A549 (cell line): Measurements from ENCODE around the gene ADPGK. TPM values are rescaled to one million over a fixed set of nuclear protein-coding genes. Genes with fewer than 3 reads are reported as not detected.

Experiments used
- ATAC-seq, 2 experiments: fragments of 200-7000 bp in 1 of 2; fragments of >200 bp in 1 of 2; cut with Nextera tagmentation in 1 of 2; cut with Tn5 transposase in 1 of 2; 3 replicates each; pipeline versions ENCODE4 v1.8.0 to v1.9.1; 2018 to 2020; ENCODE audit warnings: mild to moderate bottlenecking in 1 of 2, moderate library complexity in 1 of 2
- CTCF ChIA-PET: fragments of 300-600 bp; sonication (Branson Sonifier 250); formaldehyde crosslinking; extraction: SDS; loops from one replicate; lab custom pipeline; 2021; ENCODE audit warnings: antibody characterized with exemption, inconsistent platforms; lab: Yijun Ruan, JAX
- POLR2A ChIA-PET: fragments of 350-600 bp; formaldehyde crosslinking; extraction: SDS; loops from one replicate; lab custom pipeline; 2021; ENCODE audit warnings: antibody characterized with exemption, inconsistent platforms; lab: Yijun Ruan, JAX
- DNase-seq, 2 experiments: peaks; one replicate each; pipeline versions ENCODE4 v3.0.0 to v3.0.0-alpha.2; 2011 to 2016; ENCODE audit warnings: low read depth in 1 of 2, low spot score in 1 of 2
- FAIRE-seq: peaks from 2 replicates; lab custom pipeline; 2011; peaks lifted over from hg19 to GRCh38; lab: Jason Lieb, UNC
- H3K27ac ChIP-seq, 2 experiments: fragments of >200 bp; sonication (Bioruptor Twin); formaldehyde crosslinking; 3 replicates each; pipeline ENCODE4 v1.5.1; 2016 to 2017
- H3K4me1 ChIP-seq: fragments of >200 bp; sonication (Bioruptor Twin); formaldehyde crosslinking; 3 replicates; pipeline ENCODE4 v1.6.1; 2016
- H3K4me2 ChIP-seq: fragments of >200 bp; sonication (Bioruptor Twin); formaldehyde crosslinking; 3 replicates; pipeline ENCODE4 v1.6.1; 2016
- H3K4me3 ChIP-seq: fragments of >200 bp; sonication (Bioruptor Twin); formaldehyde crosslinking; 3 replicates; pipeline ENCODE4 v1.5.1; 2016
- H3K9me3 ChIP-seq: fragments of >200 bp; sonication (Bioruptor Twin); formaldehyde crosslinking; 3 replicates; pipeline ENCODE4 v1.6.1; 2016
- CBX2 ChIP-seq: fragments of 200-600 bp; sonication (generic); IDR thresholded peaks from 2 replicates; pipeline ENCODE4 v1.6.1; 2016; ENCODE audit warnings: low read depth, mild to moderate bottlenecking, borderline replicate concordance
- CEBPB ChIP-seq, 2 experiments: fragments of >200 bp in 1 of 2; sonication (Bioruptor Twin) in 1 of 2; formaldehyde crosslinking in 1 of 2; IDR thresholded peaks; 2 replicates each; pipeline ENCODE4 v1.6.1; 2012 to 2016
- CHD2 ChIP-seq: fragments of 150-350 bp; IDR thresholded peaks from 2 replicates; pipeline ENCODE4 v1.6.1; 2014; ENCODE audit warnings: low read length; ENCODE audit not compliant: partially characterized antibody
- FOSB ChIP-seq: fragments of 250-450 bp; sonication (Bioruptor Pico); IDR thresholded peaks from 2 replicates; pipeline ENCODE4 v1.5.0; 2020; ENCODE audit warnings: mild to moderate bottlenecking, moderate library complexity
- FOSL2 ChIP-seq, 2 experiments: fragments of 450-650 bp in 1 of 2; fragments of >200 bp in 1 of 2; sonication (Bioruptor Twin) in 1 of 2; formaldehyde crosslinking; IDR thresholded peaks; 2 replicates each; pipeline versions ENCODE4 v1.5.0 to v1.6.1; 2016 to 2020; ENCODE audit warnings: mild to moderate bottlenecking in 1 of 2, moderate library complexity in 1 of 2
- HDAC2 ChIP-seq: fragments of 200-600 bp; sonication (generic); IDR thresholded peaks from 2 replicates; pipeline ENCODE4 v1.6.1; 2016
- HMGXB4 ChIP-seq: fragments of 250-450 bp; sonication (Bioruptor Pico); IDR thresholded peaks from 2 replicates; pipeline ENCODE4 v1.5.0; 2021; ENCODE audit warnings: mild to moderate bottlenecking, moderate library complexity, borderline replicate concordance
- HOXA7 ChIP-seq: fragments of 250-450 bp; sonication (Bioruptor Pico); IDR thresholded peaks from 2 replicates; pipeline ENCODE4 v1.5.0; 2020; ENCODE audit warnings: mild to moderate bottlenecking, moderate library complexity
- HOXB5 ChIP-seq: fragments of 250-450 bp; sonication (Bioruptor Pico); IDR thresholded peaks from 2 replicates; pipeline ENCODE4 v1.5.0; 2020; ENCODE audit warnings: mild to moderate bottlenecking, moderate library complexity
- JUNB ChIP-seq: fragments of >200 bp; sonication (Bioruptor Twin); formaldehyde crosslinking; IDR thresholded peaks from 2 replicates; pipeline ENCODE4 v1.6.1; 2016
- KDM5A ChIP-seq: fragments of 200-600 bp; sonication (generic); IDR thresholded peaks from 2 replicates; pipeline ENCODE4 v1.6.1; 2016; ENCODE audit warnings: antibody characterized with exemption, mild to moderate bottlenecking
- MAFK ChIP-seq: fragments of 450-650 bp; IDR thresholded peaks from 2 replicates; pipeline ENCODE4 v1.6.1; 2014; ENCODE audit not compliant: partially characterized antibody
- NFE2L2 ChIP-seq: fragments of 150-350 bp; conservative IDR thresholded peaks from 2 replicates; pipeline ENCODE4 v1.6.1; 2014; ENCODE audit warnings: low read length
- NPAS2 ChIP-seq: fragments of 250-450 bp; sonication (Bioruptor Pico); IDR thresholded peaks from 2 replicates; pipeline ENCODE4 v1.8.0; 2022; ENCODE audit warnings: mild to moderate bottlenecking, moderate library complexity, borderline replicate concordance
- PBX3 ChIP-seq: IDR thresholded peaks from 2 replicates; pipeline ENCODE4 v1.6.1; 2012
- POLR2A ChIP-seq: IDR thresholded peaks from 2 replicates; pipeline ENCODE4 v1.6.1; 2012; ENCODE audit warnings: mild to moderate bottlenecking, low read length
- RCOR1 ChIP-seq: fragments of 150-350 bp; IDR thresholded peaks from 2 replicates; pipeline ENCODE4 v1.6.1; 2014; ENCODE audit warnings: antibody characterized with exemption, low read length, low read depth
- REST ChIP-seq: fragments of 200-600 bp; sonication (generic); IDR thresholded peaks from 2 replicates; pipeline ENCODE4 v1.6.1; 2016; ENCODE audit warnings: antibody characterized with exemption, mild to moderate bottlenecking, moderate library complexity
- RFX5 ChIP-seq: fragments of 450-650 bp; IDR thresholded peaks from 2 replicates; pipeline ENCODE4 v1.7.1; 2014; ENCODE audit warnings: antibody characterized with exemption, mild to moderate bottlenecking, moderate library complexity
- WGBS: methylation state at CpG from one replicate; pipeline ENCODE4 v1.1.6; 2017; ENCODE audit errors: missing lambda C conversion rate; 5-methylcytosine and 5-hydroxymethylcytosine counted together
- polyA plus RNA-seq, 4 experiments: library from polyadenylated mRNA; depleted of rRNA in 3 of 4; stranded (reverse); fragments of >200 nt; fragmentation: RNase III in 1 of 4; extraction: RNeasy Plus Mini Kit Qiagen cat#74134 plus additional on column Dnase treatment in 1 of 4; gene quantifications; 2 replicates in 3 of 4; 3 replicates in 1 of 4; pipeline ENCODE4 v1.2.3, GENCODE V29; 2011 to 2017

ADPGK gene
- polyA plus RNA-seq, 2 of the 4 experiments (the other 2 are of a cell fraction): 56.6 to 98.3 TPM

- no peak overlapping the region for H3K4me3 ChIP-seq
- no peak overlapping the region for H3K27ac ChIP-seq
- WGBS: 15% methylated on average over 1 of the region's 1 CpG
- TF ChIP-seq RCOR1 (no peak), MAFK (no peak), HOXA7 (CRISPR knock-in tag) (no peak), FOSB (CRISPR knock-in tag) (no peak), RFX5 (no peak), HOXB5 (CRISPR knock-in tag) (no peak), CBX2 (no peak), PBX3 (no peak), FOSL2 (IDR thresholded peaks at IDR 0.05) (no peak), FOSL2 (CRISPR knock-in tag; IDR thresholded peaks at IDR 0.05) (no peak), KDM5A (no peak)
- CTCF ChIA-PET: interaction anchor here (0.6 to 1.6 kb wide), 2 partner anchors 227 to 291 kb away, joined by 3 to 4 read pairs; no protein-coding TSS in a partner anchor
- no peak for FAIRE-seq
- DNase-seq: no peak
- no peak overlapping the region for H3K4me2 ChIP-seq
- H3K4me1 ChIP-seq: no peaks in the 10 kb centered on the region
- H3K9me3 ChIP-seq: no peaks in the 10 kb centered on the region
- POLR2A ChIA-PET: no interaction called here
- ATAC-seq: no peak
Observed at GRCh38 chr15:72790302-72790910, 6.8 kb upstream of the ADPGK start.

GRCh38 chr15:72787526-72787925 lies 4.0 kb upstream of the ADPGK start:
- CTCF ChIA-PET: interaction anchor here (1.0 to 2.5 kb wide), 2 partner anchors 9 to 294 kb away, joined by 5 to 12 read pairs; no protein-coding TSS in a partner anchor
- Histone ChIP-seq H3K4me1 (peaks cover 5% of the 10 kb centered on the region; the same call in 2 of the 3 replicates), H3K9me3 (no peaks in the 10 kb centered on the region), H3K4me2 (no peak overlapping the region), H3K27ac (no peak overlapping the region), H3K4me3 (no peak overlapping the region)
- 79% methylated on average over 1 of the region's 1 CpG for WGBS
- TF ChIP-seq HDAC2 (no peak), REST (no peak), HMGXB4 (no peak), NPAS2 (CRISPR knock-in tag) (no peak), JUNB (no peak), CHD2 (no peak), NFE2L2 (no peak), CEBPB (IDR thresholded peaks at IDR 0.05) (no peak), POLR2A (no peak)
- POLR2A ChIA-PET: no interaction called here
- ATAC-seq: no peak
- DNase-seq: no peak
- FAIRE-seq: no peak
